Measurements from ENCODE around the gene NOS2.
A peak's percentile ranks its signal among the peaks of the same experiment; 100 is the strongest.

NOS2 gene

DNA sequence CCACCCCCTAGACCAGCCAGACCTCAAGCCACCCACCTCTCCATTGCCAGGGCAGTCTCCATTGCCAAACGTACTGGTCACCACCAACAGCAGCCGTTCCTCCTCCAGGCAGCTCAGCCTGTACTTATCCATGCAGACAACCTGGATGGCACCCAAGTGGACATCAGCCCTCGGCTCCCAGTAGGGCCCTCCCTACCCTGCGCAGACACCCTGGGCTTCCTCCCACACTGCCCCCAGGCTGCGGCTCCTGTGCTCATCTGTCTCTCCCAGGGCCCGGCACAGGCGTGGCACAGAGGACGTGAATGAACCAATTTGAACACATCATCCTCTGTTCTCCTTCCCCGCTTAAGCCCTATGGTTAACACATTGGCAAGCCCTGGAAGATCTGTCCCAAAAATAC, 29.5 kb downstream of the NOS2 start:
- H3K4me3 ChIP-seq (ENCODE audit: insufficient read depth in 1 of 2, low read depth in 1 of 2, low read length in 2 of 2), result no peak overlapping the region
- whole genome bisulfite sequencing, result 91% methylated on average over 9 of the region's 9 CpGs
- H3K9ac ChIP-seq (ENCODE audit: low read length), result no peak overlapping the region

GRCh38 chr17:27768858-27769410, 31.4 kb downstream of the NOS2 start:
- DNase-seq, result no peak
- peaks cover 0 to 41% of the 10 kb centered on the region in 2 experiments for H3K27me3 ChIP-seq (ENCODE audit: control insufficient read depth in 1 of 2, insufficient read depth in 1 of 2, low read length in 2 of 2)
- no peak overlapping the region for H3K4me3 ChIP-seq (ENCODE audit: insufficient read depth in 1 of 2, low read depth in 1 of 2, low read length in 2 of 2)
- H3K79me1 ChIP-seq (replicated peaks; ENCODE audit: low read length, poor library complexity, severe bottlenecking), result no peaks in the 10 kb centered on the region
- H2BK15ac ChIP-seq (ENCODE audit: low read depth, poor library complexity, severe bottlenecking), result no peak overlapping the region
- no peaks in the 10 kb centered on the region for H3K9me3 ChIP-seq (ENCODE audit: control insufficient read depth, low read length)
- no peak overlapping the region for H3K18ac ChIP-seq (ENCODE audit: low read depth in 1 of 2, low read length in 2 of 2)
- H3K27ac ChIP-seq (ENCODE audit: low read length, poor library complexity, severe bottlenecking), result no peak overlapping the region
- no peak overlapping the region for H2AFZ ChIP-seq (ENCODE audit: low read depth, low read length)
- H2AK5ac ChIP-seq (ENCODE audit: low read length, severe bottlenecking), result no peak overlapping the region
- no peak overlapping the region for H3K4ac ChIP-seq (ENCODE audit: low read depth in 1 of 2, low read length in 2 of 2)
- H3K14ac ChIP-seq (ENCODE audit: low read length in 2 of 2), result no peak overlapping the region
- H2BK12ac ChIP-seq (ENCODE audit: low read length in 2 of 2), result no peak overlapping the region
- H3K23ac ChIP-seq (ENCODE audit: low read length in 2 of 2), result no peak overlapping the region
- no peak overlapping the region for H4K91ac ChIP-seq (ENCODE audit: low read length)
- no peak overlapping the region for H2BK5ac ChIP-seq (ENCODE audit: low read depth, low read length, poor library complexity, severe bottlenecking)
- H3K4me2 ChIP-seq (ENCODE audit: low read length, poor library complexity, severe bottlenecking), result no peak overlapping the region
- no peak overlapping the region for H2BK120ac ChIP-seq (ENCODE audit: low read depth, low read length)
- H4K8ac ChIP-seq (ENCODE audit: low read length), result no peak overlapping the region
- H3K9ac ChIP-seq (ENCODE audit: low read length), result no peak overlapping the region
- H3K36me3 ChIP-seq (ENCODE audit: control insufficient read depth in 1 of 2, insufficient read depth in 2 of 2, low read depth in 1 of 2, low read length in 2 of 2), result no peaks in the 10 kb centered on the region
- H3K4me1 ChIP-seq (ENCODE audit: control insufficient read depth, insufficient read depth, low read depth, low read length), result no peaks in the 10 kb centered on the region
- WGBS, result 84% methylated on average over 11 of the region's 11 CpGs

More for the DNA sequence above, 29.5 kb downstream of the NOS2 start:
- Histone ChIP-seq H2AK5ac (ENCODE audit: low read length, severe bottlenecking) (no peak overlapping the region), H4K91ac (ENCODE audit: low read length) (no peak overlapping the region), H2AFZ (ENCODE audit: low read depth, low read length) (no peak overlapping the region), H3K14ac (ENCODE audit: low read length in 2 of 2) (no peak overlapping the region), H2BK15ac (ENCODE audit: low read depth, poor library complexity, severe bottlenecking) (no peak overlapping the region), H4K8ac (ENCODE audit: low read length) (no peak overlapping the region), H2BK5ac (ENCODE audit: low read depth, low read length, poor library complexity, severe bottlenecking) (no peak overlapping the region), H3K4me2 (ENCODE audit: low read length, poor library complexity, severe bottlenecking) (no peak overlapping the region), H2BK120ac (ENCODE audit: low read depth, low read length) (no peak overlapping the region), H3K23ac (ENCODE audit: low read length in 2 of 2) (no peak overlapping the region), H3K4me1 (ENCODE audit: control insufficient read depth, insufficient read depth, low read depth, low read length) (no peaks in the 10 kb centered on the region), H3K9me3 (ENCODE audit: control insufficient read depth, low read length) (no peaks in the 10 kb centered on the region), H3K27ac (ENCODE audit: low read length, poor library complexity, severe bottlenecking) (no peak overlapping the region), H3K79me1 (replicated peaks; ENCODE audit: low read length, poor library complexity, severe bottlenecking) (no peaks in the 10 kb centered on the region), H3K4ac (ENCODE audit: low read depth in 1 of 2, low read length in 2 of 2) (no peak overlapping the region), H3K36me3 (ENCODE audit: control insufficient read depth in 1 of 2, insufficient read depth in 2 of 2, low read depth in 1 of 2, low read length in 2 of 2) (no peaks in the 10 kb centered on the region), H3K27me3 (ENCODE audit: control insufficient read depth in 1 of 2, insufficient read depth in 1 of 2, low read length in 2 of 2) (peaks cover 0 to 44% of the 10 kb centered on the region in 2 experiments), H2BK12ac (ENCODE audit: low read length in 2 of 2) (no peak overlapping the region), H3K18ac (ENCODE audit: low read depth in 1 of 2, low read length in 2 of 2) (no peak overlapping the region)
- no peak for DNase-seq

GRCh38 chr17:27766438-27766837, 33.9 kb downstream of the NOS2 start:
- Histone ChIP-seq H3K36me3 (ENCODE audit: control insufficient read depth in 1 of 2, insufficient read depth in 2 of 2, low read depth in 1 of 2, low read length in 2 of 2) (no peaks in the 10 kb centered on the region), H2AK5ac (ENCODE audit: low read length, severe bottlenecking) (no peak overlapping the region), H4K91ac (ENCODE audit: low read length) (no peak overlapping the region), H3K23ac (ENCODE audit: low read length in 2 of 2) (no peak overlapping the region), H3K4me2 (ENCODE audit: low read length, poor library complexity, severe bottlenecking) (no peak overlapping the region), H2AFZ (ENCODE audit: low read depth, low read length) (no peak overlapping the region), H3K9ac (ENCODE audit: low read length) (no peak overlapping the region), H3K4me1 (ENCODE audit: control insufficient read depth, insufficient read depth, low read depth, low read length) (no peaks in the 10 kb centered on the region), H2BK12ac (ENCODE audit: low read length in 2 of 2) (no peak overlapping the region), H3K14ac (ENCODE audit: low read length in 2 of 2) (no peak overlapping the region), H2BK120ac (ENCODE audit: low read depth, low read length) (no peak overlapping the region), H3K18ac (ENCODE audit: low read depth in 1 of 2, low read length in 2 of 2) (no peak overlapping the region), H4K8ac (ENCODE audit: low read length) (no peak overlapping the region), H3K27me3 (ENCODE audit: control insufficient read depth in 1 of 2, insufficient read depth in 1 of 2, low read length in 2 of 2) (peaks cover 0 to 24% of the 10 kb centered on the region in 2 experiments), H3K4me3 (ENCODE audit: insufficient read depth in 1 of 2, low read depth in 1 of 2, low read length in 2 of 2) (no peak overlapping the region), H3K27ac (ENCODE audit: low read length, poor library complexity, severe bottlenecking) (no peak overlapping the region), H2BK5ac (ENCODE audit: low read depth, low read length, poor library complexity, severe bottlenecking) (no peak overlapping the region), H3K9me3 (ENCODE audit: control insufficient read depth, low read length) (no peaks in the 10 kb centered on the region), H2BK15ac (ENCODE audit: low read depth, poor library complexity, severe bottlenecking) (no peak overlapping the region), H3K4ac (ENCODE audit: low read depth in 1 of 2, low read length in 2 of 2) (no peak overlapping the region), H3K79me1 (replicated peaks; ENCODE audit: low read length, poor library complexity, severe bottlenecking) (no peaks in the 10 kb centered on the region)
- no peak for DNase-seq
- 90% methylated on average over 11 of the region's 12 CpGs for WGBS

- H3K36me3 ChIP-seq (ENCODE audit: control insufficient read depth in 1 of 2, insufficient read depth in 2 of 2, low read depth in 1 of 2, low read length in 2 of 2), result no peaks in the 10 kb centered on the region
- H3K4me3 ChIP-seq (ENCODE audit: insufficient read depth in 1 of 2, low read depth in 1 of 2, low read length in 2 of 2), result no peak overlapping the region
- H3K79me1 ChIP-seq (replicated peaks; ENCODE audit: low read length, poor library complexity, severe bottlenecking), result no peaks in the 10 kb centered on the region
- no peak for DNase-seq
- no peaks in the 10 kb centered on the region for H3K9me3 ChIP-seq (ENCODE audit: control insufficient read depth, low read length)
- WGBS, result 81% methylated on average over 9 of the region's 9 CpGs
- H3K4me2 ChIP-seq (ENCODE audit: low read length, poor library complexity, severe bottlenecking), result no peak overlapping the region
- no peaks in the 10 kb centered on the region for H3K4me1 ChIP-seq (ENCODE audit: control insufficient read depth, insufficient read depth, low read depth, low read length)
- H3K27me3 ChIP-seq (ENCODE audit: control insufficient read depth in 1 of 2, insufficient read depth in 1 of 2, low read length in 2 of 2), result peaks cover 0 to 21% of the 10 kb centered on the region in 2 experiments
- H3K14ac ChIP-seq (ENCODE audit: low read length in 2 of 2), result no peak overlapping the region
- H2BK5ac ChIP-seq (ENCODE audit: low read depth, low read length, poor library complexity, severe bottlenecking), result no peak overlapping the region
- H2BK120ac ChIP-seq (ENCODE audit: low read depth, low read length), result no peak overlapping the region
- no peak overlapping the region for H3K27ac ChIP-seq (ENCODE audit: low read length, poor library complexity, severe bottlenecking)
- H3K18ac ChIP-seq (ENCODE audit: low read depth in 1 of 2, low read length in 2 of 2), result no peak overlapping the region
- H3K23ac ChIP-seq (ENCODE audit: low read length in 2 of 2), result no peak overlapping the region
- no peak overlapping the region for H2AFZ ChIP-seq (ENCODE audit: low read depth, low read length)
- no peak overlapping the region for H4K8ac ChIP-seq (ENCODE audit: low read length)
- H2AK5ac ChIP-seq (ENCODE audit: low read length, severe bottlenecking), result no peak overlapping the region
- peak overlapping the region; percentile 12 for H4K91ac ChIP-seq (ENCODE audit: low read length)
- H3K9ac ChIP-seq (ENCODE audit: low read length), result no peak overlapping the region
- H3K4ac ChIP-seq (ENCODE audit: low read depth in 1 of 2, low read length in 2 of 2), result no peak overlapping the region
- H2BK15ac ChIP-seq (ENCODE audit: low read depth, poor library complexity, severe bottlenecking), result no peak overlapping the region
- no peak overlapping the region for H2BK12ac ChIP-seq (ENCODE audit: low read length in 2 of 2)
Measured at GRCh38 chr17:27765353-27765752, 35.0 kb downstream of the NOS2 start.
